Left hindlimb (tissue), 1 donor: ENCODE results near the gene SYTL5.
"Not testable (repeated sequence)": the region's sequence is repeated elsewhere in the genome, so short reads cannot be mapped to it uniquely, and the experiment has no call there.

Experiments
- DNase-seq: peaks from one replicate; pipeline ENCODE4 v3.0.0-alpha.2; 2018

Gene SYTL5

DNA sequence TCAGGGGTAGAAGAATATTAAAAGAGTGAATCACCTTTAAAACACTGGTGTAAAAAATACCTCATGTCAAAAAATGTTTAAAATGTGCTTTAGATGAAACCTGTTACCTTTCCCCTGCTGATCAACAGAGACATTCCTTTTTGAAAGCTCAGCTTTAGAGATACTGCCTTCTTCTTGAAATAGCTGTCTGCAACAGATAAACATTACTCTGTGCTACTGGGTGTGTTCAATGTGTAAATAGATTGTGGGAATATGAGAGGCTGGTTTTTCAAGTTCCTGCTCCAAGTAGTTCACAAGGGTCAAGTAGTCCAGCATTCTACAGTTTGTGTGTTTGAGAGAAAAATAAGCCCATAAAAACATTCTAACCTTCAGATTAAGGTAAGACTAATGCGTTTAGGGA, at the start of gene SYTL5:
Gene SYTL5, plus strand, starts transcription at position 263 of the 400 bp plus-strand sequence. CDS start 27,337 bp downstream, outside the sequence.
- DNase-seq = no peak

DNA sequence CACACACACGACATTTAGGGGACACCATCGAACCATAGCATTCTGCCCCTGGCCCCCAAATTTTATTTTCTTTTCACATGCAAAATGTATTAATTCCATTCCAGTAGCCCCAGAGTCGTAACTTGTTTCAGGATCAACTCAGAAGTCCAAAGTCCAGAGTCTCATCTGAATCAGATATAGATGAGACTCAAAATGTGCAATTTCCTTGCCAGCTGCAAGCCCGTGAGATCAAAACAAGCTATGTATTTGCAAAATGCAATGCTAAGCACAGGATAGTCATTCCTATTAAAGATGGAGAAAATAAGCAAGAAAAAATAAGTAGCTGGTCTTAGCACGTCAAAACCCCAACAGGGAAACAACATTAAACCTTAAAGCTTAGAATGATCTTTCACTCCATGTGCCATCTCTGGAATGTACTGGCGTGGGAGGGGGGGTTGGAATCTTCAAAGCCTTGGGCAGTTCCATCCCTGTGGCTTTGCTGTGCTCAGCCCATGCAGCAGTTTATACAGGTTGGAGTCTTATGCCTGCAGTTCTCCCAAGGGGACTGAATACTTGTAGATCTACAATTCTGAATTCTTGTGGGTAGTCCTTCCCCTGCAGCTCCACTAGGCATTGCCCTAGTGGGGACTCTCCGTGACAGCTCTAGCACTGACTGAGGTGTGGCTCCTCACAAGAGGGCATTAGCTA, 47.7 kb upstream of the SYTL5 start:
- DNase-seq = no peak

DNA sequence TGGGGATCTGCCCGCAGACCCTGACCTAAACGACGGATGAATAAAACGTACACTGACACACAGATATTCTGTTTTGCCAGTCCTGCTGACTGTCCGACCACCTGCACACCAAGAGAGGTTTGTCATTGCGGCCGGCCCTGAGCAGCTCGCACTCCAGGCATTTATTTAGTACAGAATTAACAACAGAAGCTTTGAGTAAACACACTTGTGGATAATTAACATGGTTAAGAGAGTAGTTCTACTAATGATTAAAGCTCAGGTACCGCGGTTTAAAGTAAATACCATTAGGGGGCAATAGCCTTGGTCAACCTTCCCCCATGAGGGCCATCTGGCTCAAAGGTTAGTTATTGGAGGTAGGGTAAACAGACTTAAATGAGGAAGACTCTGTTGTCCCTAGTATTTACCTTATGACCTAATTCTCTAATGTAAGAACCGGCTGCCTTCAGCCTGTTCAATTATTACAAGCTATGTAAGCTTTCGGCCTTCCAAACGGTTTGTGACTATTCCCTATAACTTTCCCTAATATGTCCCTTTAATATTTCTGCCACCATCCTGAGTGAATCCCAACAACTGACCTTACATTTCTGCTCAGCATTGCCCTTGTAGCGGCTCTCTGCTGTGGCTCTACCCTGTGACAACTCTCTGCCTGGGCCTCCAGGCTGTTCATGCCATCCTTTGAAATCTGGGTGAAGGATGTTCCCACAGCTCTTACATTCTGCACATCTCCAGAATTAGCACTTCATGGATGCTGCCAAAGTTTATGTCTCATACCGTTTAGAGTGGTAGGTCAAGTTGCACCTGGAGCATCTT, 46.9 kb upstream of the SYTL5 start:
- DNase-seq = no peak

DNA sequence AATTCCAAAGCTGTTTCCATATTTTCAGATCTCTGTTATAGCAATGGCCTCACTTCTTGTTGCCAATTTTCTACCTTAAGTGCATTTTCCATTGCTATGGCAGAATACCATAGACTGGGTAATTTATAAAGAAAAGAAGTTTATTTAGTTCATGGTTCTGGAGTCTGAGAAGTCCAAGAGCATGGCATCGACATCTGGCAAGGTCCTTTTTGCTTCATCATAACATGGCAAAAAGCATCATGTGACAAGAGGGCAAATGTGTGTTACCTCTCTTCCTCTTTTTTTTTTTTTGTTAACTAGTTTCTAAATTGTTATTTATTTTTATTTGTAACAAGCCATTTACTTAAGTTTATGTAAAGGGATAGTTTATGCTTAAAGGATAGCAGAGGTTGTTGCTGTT, 45.2 kb upstream of the SYTL5 start:
- DNase-seq = no peak

DNA sequence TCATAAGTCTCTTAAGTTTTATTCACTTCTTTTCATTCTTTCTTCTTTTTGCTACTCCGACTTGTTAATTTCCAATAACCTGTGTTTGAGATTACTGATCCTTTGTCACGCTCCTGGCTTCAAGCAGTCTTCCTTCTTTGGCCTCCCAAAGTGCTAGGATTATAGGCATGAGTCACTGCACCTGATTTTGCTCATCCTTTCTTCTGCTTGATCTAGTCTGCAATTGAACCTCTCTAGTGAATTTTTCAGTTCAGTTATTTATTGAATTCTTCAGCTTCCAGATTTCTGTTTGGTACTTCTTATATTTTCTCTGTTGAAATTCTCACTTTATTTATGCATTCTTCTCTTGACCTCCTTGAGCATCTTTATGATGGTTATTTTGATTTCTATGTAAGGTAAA, 38.6 kb upstream of the SYTL5 start:
- no peak for DNase-seq

DNA sequence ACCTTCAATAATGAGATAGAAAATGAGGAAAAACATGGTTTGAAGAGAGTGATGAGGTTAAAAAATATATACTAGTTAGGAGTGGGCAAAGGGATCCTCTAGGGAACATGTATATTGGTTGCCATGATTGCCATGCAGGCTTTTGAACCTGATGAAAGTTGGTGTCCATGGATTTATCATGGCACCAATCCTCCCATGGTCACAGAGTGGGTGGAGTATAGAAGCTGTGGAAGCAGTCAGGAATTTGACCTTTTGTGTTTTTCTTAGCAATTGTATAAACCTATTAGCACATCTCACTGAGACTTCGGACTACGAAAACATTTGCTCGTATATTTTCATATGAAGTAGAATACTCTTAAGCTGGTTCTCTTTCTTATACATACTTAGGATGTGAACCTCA, 30.9 kb upstream of the SYTL5 start:
- no peak for DNase-seq

DNA sequence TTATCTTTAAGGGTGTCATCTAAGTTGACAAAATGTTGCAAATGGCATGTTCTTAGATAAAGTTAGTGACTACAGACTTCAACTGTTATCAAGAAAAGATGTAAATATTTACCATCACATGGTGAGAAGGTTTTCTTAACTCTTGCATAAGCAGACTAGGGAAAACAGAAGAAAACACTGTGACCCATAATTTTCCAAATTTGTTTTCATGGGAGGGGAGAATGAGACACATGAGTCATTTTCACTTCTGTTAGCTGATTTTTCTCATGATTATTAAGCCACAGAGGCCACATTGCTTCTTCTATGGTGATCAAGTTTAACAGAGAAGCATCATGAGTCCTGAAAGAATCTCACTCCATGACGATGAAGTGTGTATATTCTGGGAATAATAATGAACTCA, 30.2 kb upstream of the SYTL5 start:
- DNase-seq = no peak

DNA sequence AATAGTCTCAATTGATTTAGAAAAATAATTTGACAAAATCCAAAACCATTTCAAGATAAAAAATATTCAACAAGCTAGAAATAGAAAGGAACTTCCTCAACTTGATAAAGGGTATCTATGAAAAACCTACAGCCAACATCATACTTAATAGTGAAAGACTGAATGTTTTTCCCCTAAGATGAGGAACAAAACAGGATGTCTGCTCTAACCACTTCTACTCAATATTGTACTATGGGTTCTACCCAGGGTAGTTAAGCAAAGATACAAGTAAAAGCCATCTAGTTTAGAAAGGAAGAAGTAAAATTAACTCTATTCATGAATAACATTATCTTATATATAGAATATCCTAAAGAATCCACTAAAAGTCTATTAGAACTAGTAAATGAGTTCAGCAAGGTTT, 21.5 kb upstream of the SYTL5 start:
- DNase-seq = no peak

DNA sequence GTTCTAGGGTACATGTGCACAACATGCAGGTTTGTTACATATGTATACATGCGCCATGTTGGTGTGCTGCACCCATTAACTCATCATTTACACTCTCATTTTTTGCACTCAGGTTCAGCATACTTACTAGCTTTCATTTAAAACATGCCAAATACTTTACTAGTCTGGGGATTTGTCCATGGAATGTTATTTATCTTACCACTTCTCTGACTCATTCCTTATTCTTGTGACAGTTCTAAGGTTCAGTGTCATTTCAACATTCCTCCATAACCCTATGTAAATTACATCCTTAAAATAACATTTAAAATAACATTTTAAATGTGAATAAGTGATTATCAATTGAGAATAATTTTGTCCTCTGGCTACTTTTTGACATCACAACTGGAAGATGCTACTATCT, 19.5 kb upstream of the SYTL5 start:
- DNase-seq = no peak

DNA sequence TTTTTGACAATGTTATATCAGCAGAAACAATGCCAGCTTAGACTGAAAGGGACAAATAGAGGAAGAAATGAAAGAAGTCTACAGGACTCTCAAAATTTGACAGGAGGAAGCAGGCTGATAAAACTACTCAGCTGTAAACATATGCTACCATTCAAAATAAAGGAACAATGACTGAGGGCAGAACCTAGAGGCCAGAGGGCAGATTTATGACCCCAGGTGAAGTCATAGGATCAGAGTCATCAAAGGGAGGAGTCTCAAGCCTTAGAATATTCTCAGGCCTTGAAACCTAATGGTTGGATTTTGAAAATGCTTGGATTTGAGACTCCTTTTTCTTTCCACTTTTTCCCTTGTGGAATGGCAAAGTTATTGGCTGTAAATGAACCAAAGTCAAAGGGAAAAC, 17.0 kb upstream of the SYTL5 start:
- no peak for DNase-seq

DNA sequence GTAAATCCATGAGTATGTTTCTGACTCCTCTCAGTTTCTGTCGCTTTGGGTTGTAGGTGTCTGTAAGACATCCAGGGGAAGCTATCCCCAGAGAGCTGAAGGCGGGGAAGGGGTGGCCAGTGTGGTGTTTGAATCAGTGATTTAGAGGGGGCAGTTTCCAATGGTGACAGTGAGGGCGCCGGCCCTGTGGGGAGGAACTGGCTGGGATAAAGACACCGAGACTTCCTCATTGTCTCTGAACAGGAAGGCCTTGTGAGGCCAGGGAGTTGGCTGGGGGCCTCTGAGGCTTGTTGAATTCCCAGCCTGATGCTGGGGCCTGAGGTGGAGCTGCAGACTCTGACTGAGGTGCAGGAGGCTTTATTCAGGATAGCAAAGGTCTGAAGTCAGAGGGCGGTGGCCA, 15.1 kb upstream of the SYTL5 start:
- DNase-seq = not testable (repeated sequence)

DNA sequence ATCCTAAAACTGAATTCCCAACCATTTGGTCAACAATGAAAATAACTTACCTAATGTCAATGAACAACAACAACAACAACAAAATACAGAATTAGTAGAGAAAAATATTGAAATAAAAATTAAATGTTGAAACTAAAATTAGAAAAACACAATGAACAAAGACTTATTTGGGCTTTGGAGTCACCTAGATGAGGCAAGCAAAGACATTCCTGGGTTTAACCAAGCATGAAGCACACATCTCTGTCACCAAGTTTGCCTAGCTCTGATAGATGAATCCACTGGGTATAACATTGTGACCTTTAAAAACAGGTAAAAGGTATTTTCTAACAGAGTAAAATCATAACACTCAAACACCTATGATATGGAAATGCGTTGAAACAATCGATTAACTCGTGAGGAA, 13.2 kb upstream of the SYTL5 start:
- no peak for DNase-seq

DNA sequence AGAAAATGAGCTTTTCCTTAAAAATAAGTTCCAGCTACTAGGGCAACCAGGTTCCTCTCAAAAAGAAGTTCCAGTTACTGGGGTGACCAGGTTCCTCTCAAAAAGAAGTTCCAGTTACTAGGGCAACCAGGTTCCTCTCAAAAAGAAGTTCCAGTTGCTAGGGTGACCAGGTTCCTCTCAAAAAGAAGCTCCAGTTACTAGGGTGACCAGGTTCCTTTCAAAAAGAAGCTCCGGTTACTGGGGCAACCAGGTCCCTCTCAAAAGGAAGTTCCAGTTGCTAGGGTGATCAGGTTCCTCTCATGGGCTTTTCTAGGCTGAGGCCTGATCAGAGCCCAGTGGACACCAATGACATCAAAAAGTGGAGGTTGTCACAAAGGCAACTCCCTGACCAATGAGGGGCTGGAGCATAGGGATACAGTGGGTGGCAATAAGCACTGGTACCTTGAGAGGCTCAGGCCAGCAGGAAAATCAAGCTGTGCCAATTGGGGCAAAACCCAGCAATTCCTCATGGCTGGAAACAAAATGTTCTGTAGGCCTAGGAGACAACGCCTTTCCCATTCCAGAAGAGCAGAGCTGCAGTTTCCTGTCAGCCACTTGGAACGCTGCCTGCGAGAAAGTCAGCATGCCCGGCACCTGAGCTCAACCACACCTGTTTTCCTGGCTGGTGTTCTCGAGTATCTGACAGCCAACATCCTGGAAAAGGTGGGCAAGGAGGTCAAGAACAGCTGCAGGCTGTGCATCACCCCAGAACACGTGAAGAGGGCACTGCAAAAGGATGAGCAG, 12.3 kb upstream of the SYTL5 start:
- DNase-seq = no peak

DNA sequence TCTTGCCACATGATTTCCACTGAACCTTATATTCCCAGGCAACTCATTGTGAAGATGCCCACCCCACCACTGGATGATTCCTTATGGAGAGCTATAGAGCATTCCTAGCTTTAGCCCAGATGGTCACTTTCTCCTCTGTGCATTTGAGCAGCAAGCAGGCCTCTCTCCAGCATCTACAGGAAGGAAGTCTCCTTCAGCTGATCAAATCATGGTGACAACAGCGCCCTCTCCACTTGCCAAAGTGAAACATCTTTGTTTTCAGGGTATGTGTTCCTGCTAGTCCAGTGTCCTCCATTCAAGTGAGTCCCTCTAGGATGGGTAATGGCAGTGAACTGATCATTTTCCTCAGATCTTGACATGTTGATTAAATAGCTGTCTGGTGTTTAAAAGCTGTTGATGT, 10.9 kb upstream of the SYTL5 start:
- DNase-seq = no peak

DNA sequence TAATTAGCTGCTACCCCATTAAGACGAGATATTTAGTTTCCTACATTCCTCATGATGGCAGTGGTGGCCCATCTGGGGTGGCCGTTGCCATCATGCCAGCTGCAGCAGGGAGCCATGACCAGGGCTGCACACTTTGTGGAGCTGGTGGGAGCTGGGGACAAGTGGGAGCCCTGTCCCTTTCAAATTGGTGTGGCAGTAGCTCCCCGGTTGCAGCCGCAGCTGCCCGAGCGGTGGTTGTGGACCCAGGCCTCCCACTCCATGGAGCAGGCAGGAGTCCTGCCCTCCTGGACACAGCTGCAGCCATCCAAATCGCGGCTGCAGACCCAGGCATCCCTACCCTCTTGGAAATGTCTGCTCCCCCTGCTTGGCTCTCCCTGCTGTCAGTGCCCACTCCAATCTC, 9.3 kb upstream of the SYTL5 start:
- DNase-seq = no peak

DNA sequence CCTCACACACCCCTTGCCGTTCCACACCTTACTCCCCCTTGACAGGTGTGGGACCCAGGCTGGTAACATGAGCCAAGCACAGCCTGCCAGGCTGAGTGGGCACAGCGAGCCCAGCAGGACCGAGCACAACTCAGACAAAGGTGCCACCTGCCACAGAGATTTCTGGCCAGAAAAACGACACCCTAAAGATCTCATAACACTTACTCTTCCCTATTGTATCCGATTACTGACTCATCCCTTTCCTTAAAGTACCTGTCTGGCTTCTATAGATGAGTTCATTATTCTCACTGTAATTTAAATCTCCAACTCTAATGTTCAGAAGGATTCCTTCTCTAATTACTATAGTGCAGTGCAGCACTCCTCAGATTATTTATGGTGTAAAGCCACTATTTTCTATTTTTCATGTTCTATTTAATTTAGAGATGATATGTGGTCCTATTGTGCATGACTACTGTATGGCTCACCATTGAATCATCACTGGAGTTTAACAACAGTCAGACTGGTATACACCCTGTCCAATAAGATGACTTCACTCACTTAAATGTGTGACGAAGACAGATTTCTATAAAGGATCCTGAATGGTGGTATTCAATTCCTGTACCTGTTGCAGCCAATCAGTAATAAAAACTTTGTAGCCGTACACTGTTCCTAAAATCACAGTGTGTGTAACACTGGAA, 7.6 kb upstream of the SYTL5 start:
- no peak for DNase-seq

DNA sequence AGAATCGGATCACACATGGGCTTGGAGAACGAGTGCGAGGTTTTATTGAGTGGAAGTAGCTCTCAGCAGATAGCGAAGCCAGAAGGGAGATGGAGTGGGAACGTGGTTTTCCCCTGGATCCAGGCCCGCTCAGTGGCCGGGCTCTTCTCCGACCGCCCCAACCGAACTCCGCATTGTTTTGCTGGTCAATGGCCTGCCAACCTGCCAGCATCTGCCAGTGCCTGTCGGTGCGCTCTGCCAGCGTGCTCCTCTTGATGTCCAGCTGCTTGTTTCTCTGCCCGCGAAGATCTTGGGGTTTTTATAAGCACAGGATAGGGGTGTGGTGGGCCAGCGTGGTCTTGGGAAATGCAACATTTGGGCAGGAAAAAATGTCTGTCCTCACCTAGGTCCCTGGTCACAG, 5.6 kb upstream of the SYTL5 start:
- no peak for DNase-seq

DNA sequence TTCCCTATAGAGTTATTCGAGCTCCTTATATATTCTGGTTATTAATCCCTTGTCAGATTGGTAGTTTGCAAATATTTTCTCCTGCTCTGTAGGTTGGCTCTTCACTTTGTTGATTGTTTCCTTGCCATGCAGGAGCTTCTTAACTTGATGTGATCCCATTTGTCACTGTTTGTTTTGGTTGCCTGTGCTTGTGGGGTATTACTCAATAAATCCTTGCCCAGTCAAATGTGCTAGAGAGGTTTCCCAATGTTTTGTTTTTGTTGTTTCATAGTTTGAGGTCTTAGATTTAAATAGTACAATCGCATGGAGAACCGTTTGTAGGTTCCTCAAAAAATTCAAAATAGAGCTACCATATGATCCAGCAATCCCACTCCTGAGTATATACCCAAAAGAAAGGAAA, 2.3 kb upstream of the SYTL5 start:
- no peak for DNase-seq

DNA sequence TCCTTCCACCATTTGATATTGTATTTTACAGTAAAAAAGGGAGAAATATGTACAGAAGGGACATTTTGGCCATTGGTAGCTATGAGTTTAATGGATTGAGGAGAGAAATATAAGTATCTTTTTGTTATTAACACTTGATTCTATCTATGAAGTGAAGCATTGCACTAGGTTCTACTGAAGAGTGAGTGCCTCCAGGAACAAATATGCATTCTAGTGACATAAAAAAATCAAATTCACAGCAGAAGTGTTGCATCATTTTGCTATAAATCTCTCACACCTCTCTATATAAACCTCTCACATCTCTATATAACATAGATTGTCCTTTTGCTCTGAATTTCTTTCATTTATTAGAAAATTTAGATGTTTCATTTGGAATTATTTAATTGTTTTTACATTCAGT, 425 bp downstream of the SYTL5 start:
- DNase-seq = no peak

DNA sequence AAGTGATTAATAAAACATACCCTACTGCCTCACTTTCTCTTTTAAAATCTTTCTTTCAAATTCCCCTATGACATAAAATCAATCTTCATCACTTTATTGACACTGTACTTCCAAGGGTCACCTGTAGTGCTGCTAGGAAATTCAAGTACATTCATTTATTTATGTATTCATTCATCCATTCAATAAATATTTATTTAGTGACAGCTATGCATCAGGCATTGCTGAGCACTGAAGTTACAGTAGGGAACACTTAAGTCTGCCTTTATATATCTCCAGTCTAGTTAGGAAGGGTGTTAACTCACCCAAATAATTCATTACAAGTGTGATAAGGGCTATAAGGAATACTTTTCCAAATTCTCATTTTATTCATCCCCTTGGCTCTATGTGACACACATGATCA, 2.3 kb downstream of the SYTL5 start:
- no peak for DNase-seq

DNA sequence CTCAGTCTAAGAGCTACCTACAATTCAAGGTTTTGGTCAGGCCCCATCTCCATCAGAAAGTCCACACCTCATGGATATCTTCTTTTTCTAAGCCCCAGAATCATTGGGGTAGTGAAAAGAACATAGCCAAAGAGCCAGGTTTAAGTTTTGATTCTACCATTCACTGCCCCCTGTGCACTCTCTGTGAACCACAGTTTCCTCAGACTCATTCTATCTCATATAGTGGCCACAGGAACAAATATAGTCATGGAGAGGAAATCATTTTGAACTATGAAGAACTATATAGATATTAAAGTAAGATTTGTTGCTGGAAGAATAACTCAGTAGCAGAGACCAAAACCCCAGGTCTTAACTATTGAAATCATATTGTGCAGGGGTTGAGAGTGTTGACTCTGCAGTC, 3.3 kb downstream of the SYTL5 start:
- no peak for DNase-seq

DNA sequence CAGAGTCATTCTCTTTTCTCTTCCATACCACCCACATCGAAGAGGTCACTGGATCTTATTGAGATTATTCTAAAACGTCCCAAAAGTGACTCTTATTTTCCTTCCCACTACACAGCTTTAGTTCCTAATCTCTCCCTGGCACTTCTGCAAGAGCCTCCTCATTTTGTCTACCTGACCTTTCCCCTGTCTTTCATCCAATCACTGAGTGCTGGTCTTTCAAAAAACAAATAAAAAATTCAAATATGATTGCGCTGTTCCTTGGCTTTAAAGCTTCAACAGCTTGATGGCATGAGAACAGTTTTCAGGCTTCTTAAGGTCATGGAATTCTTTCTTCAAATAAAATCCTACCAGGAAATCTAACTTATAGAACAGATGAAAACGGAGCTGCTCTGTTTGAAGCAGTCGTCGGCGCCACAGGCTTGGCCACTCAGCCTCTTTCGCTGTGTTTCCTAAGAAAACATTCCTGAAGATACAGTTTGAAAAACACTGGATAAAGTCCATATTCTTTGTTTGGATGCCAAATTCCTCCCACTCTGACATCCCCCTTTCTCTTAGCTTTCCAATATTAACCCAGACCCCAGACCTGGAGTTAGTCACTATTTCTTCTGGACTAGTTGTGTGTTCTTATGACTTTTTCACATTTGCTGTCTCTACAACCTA, 12.5 kb downstream of the SYTL5 start:
- DNase-seq = peak; percentile 26

DNA sequence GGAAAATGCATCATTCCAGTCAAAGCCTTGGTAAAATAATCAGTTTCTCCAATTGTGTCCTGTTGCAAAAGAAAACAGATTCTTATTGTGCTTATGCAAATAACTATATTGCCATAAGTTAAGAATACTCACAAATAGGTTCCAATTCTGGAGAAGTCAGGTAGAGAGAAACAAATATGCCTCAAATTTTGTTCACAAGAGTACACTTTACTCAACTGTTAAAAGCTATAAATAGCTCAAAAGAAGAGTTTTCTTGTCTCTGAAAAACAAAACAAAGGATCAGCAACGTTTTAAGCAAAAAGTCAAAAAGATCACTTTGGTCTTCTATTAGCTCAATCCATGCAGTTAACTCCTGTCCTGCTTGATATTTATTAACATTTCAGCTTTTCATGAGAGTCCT, 21.9 kb downstream of the SYTL5 start:
- no peak for DNase-seq
